SHP77 treated with DMSO at 0.1 percent for 48 hours (cell line): ENCODE data around the gene MOG.
"Not testable (repeated sequence)": the region's sequence is repeated elsewhere in the genome, so short reads cannot be mapped to it uniquely, and the experiment has no call there.

ENCODE experiments used
- DNase-seq: peaks from one replicate; lab custom pipeline; 2025; lab: John Stamatoyannopoulos, UW

The MOG gene

DNA sequence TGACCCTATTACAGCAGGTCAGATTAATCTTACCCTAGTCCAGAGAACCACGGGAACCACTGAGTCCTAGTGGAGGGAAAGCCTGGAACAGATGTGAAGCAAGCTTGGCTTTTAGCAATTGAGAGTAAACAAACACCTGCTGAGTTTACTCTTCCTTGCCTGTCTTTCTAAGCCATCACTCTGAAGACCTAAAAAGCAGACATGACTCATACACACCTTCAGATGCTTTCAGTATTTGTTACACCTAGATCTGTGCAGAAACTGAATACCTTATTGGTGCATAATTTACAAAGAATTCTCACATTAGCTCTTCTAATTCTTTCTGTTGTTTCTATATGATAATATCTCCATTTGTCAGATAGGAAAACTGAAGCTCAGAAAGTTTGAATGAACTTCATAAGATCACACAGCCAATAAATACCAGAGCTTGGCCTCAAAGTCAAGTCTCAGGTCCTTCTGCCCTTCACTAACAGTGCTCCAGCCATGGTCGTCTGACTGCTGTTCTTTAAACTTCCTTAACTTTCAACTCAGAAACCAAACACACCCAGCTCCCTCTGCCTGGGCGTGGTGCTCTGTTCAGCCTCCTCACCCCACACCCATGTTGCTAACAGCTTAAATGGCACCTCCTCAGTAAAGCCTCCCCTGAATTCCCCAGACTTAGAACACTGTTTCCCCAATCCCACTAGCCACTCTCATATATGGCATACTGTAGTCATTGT lies 15.3 kb upstream of the MOG start:
- DNase-seq = no peak

DNA sequence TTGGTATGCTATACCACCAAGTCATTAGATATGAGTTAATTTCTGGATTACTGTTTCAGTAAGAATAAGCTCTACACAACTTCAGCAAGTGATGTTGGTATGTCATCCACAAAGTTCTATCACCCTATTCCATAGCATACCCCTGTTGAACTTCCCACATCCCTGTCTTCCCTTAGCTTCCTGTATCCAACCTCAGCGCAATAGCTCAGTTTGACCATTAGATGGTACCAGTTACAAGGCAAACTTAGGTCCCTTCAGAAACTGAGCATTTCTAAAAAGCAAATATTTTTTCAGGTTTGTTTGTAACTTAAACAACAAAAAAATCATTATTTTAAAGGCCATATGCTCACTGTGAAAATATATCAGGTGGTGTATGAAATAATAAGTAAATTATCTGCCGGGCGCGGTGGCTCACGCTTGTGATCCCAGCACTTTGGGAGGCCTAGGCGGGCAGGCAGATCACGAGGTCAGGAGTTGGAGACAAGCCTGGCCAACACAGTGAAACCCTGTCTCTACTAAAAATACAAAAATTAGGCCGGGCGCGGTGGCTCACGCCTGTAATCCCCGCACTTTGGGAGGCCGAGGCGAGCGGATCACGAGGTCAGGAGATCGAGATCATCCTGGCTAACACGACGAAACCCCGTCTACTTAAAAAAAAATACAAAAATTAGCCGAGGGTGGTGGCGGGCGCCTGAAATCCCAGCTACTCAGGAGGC lies 8.8 kb upstream of the MOG start:
- DNase-seq = peak; percentile 34

DNA sequence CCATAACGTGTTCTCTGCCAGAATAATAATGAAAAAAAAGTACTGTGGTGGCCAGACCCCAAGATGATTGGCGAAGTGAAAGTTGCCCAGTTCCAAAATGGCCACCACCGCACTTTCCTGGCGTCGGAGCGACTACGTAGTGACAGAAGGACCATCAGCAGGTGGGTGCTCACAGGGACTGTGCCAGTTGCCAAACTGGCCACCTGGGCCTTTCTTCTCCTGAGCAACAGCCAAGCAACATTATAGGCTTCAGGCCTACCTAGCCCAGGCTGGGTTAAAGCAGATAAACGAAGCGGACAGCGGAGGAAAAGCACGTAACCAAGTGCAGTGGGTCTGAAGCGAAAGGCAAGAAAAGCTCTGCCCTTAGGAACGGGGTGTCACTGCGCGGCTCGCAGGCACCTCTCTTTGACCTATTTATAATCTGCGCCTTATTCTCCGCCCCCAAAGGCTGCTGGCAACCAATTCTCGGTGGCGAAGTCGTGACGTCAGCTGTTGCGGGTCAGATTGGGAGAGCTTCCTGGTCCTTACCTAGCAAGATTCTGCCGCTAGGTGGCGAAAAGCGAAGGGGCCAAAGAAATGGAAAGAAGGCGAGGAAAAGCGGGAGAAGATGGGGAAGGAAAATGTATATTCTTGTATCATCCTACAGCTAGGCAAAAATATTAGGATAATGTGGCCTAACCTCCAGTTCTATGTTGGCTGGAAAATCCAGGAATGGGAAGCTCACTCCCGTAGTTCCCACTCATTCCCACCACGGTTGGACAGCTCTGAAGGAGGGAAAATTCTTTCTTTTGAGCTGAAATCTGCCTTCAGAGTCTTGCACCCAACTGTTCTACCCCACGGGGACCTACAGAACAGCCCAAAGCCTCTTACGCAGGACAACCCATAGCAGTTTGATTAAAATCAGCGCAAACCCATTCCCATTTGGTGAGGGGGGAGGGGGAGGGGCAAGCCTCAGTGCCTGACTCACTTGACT lies 6.9 kb upstream of the MOG start:
- DNase-seq = peak; percentile 92

DNA sequence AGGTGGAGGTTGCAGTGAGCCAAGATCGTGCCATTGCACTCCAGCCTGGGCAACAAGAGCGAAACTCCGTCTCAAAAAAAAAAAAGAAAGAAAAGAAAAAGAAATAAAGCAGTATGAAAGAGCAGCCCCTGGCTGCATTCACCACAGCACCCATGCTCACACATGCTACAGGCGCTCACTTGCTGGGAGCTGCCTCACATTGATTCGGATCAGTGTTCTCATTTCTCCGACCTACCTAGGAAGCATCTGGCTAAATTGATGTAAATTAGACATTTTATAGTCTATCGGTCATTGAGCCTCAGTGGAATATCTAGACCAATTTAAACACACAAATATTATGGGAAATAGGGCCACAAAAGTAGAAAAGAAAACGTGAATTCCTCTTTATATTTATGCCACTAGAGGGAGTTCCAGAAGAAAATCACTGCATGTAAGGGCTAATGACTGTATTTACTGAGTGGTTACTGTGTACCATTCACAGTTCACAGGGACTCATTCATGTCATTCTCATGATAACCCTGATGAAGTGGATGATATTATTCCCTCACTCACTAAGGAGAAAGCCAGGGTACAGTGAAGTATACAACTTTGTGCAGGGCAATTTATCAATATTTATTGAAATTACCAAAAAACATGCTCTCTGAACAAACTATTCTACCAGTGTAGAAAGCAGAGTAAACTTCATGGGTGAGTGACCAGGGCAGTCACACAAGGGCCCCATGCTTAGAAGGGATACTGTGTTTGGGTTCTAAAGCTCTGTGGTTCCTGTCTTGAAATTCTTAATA lies 5.3 kb upstream of the MOG start:
- peak; percentile 45 for DNase-seq

DNA sequence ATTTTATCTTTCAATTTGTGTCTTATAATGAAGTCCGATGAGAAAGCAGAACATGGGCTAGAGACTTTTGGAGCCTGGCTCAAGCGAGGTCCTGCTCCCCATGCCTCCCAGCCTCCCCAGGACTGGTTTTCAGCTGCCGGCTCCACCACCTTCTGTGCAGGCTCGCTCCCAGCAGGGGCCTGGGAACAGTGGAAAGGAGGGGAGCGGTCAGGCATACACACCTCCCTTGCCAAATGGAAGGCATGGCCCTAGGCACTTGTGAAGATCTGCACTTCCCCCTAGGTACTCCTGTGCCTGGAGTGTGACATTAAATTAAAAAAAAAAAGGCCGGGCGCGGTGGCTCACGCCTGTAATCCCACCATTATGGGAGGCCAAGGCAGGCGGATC lies 4.7 kb upstream of the MOG start:
- no peak for DNase-seq

DNA sequence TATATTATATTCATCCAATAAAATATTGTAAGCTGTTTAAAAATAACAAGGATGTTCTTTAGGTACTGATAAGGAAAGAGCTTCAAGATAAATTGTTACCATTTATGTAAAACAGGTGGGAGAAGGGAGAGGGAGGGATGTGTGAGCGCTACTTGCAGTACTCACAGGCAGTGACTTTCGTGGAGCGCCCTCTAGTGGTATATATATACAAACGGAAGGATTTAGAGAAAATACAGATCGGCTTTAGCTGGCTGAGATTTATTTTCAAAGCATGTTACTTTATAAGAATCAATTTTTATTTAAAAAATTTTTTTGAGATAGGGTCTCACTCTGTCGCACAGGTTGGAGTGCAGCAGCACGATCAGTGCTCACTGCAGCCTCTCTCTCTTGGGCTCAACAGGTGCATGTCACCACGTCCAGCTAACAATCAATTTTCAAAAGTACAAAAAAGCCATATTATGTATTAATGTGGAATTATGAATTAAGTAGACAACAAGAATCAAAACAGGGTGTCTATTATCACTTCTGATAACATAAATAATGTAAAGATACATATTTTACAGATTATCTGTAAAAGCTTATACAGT lies 3.3 kb upstream of the MOG start:
- peak; percentile 68 for DNase-seq

DNA sequence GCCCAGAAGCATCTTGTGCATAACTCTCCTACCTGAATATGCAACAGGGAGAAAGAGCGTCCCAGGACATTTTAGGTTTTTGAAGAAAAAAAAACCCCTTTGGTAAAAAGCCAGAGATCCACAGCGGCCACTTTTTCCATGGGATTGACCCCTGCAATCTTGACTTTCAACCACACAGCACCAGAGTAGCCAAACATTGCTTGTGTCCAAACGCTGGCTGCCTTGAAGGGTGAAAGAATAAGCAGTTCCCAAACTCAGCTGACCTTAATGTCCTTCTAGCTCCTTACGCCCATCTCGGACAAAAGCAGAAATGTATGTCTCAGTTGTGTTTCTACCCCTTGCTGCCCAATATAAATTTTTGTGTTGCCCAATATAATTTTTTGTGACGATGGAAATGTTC lies 1.2 kb upstream of the MOG start:
- DNase-seq = no peak

DNA sequence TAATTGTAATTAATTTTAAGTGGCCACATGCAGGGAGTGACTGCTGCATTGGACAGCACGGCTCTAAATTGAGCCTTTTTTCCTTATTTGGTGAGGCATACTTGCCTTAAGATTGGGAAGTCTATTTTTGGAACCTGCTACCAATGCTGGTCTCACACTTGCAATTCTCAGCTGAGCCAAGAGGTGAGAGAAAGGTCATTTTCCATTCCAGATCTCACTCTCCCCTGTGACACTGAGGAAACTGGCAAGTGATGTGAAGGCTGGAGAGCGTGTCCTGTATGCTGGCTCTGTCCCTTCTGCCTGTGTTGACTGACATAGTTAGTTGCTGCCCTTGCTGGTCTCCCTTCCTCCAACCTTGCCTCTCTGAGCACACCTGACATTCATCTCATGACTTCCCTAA lies 735 bp upstream of the MOG start:
- no peak for DNase-seq

DNA sequence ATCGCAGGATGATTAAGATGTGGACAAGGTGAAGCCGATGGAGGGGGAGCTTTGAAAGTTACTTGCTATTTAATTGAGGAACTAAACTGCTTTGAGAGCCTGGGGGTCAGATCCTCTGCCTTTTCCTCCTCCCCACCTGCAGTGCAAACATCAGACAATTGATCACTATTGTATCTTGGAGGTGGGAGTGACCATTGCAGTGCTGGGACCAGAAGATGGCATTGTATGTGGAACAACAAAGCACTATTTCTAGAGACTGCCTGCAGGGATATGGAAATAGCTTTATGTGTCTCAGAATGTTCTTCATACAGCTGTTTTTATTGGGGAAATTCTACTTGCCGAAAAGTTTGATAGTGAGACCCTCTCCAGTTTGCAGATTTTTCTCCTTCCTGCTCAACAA lies 4.2 kb downstream of the MOG start:
- DNase-seq = no peak

DNA sequence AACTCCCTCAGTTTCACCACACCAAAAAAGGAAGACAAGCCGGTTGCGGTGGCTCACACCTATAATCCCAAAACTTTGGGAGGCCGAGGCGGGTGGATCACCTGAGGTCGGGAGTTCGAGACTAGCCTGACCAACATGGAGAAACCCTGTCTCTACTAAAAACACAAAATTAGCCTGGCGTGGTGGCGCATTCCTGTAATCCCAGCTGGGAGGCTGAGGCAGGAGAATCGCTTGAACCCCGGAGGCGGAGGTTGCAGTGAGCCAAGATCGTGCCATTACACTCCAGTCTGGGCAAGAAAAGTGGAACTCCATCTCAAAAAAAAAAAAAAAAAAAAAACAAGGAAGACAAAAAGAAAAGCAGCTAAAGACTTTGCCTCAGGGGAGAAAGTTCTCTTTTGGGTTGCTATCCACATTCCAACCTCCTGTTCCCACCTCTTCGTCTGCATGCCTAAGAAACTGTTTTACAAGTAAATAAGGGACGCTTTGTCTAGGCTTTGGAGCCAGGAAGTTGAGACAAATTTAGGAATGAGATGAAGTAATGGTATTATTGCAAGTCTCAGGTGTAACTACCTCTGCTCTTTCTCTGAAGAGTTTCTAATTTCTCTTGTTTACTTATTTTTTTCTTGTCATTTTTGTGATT lies 4.7 kb downstream of the MOG start:
- not testable (repeated sequence) for DNase-seq

DNA sequence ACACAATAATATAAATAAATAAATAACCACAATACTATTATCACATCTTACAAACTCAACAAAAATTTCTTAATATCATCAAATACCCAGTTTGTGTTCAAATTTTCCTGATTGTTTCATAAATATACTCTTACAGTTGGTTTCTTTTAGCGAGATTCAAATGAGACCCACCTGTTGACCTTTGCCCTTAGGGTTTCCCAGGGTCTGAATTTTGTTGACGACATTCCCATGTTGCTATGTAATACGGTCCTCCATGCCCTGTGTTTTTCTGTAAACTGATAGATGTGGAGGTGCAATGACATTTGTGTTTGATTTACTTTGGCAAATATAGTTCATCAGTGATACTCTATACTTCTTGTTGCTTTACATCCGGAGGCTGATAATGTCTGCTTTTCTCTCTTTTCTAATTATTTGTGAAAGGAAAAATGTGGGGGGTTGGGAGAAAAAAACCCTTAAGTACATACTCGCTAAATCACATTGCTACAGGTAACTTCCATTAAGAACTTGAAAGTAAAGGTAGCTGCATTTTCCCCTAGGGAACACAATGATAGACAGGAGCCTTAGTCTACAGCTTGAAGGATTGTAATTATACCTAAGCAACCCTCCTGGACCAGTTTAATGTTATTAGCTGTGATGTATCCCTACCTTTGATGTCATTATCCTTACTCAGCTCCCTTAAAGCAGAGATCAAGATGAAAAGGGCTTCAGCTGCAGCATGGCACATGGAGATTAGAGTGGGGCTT lies 6.6 kb downstream of the MOG start:
- DNase-seq = no peak

DNA sequence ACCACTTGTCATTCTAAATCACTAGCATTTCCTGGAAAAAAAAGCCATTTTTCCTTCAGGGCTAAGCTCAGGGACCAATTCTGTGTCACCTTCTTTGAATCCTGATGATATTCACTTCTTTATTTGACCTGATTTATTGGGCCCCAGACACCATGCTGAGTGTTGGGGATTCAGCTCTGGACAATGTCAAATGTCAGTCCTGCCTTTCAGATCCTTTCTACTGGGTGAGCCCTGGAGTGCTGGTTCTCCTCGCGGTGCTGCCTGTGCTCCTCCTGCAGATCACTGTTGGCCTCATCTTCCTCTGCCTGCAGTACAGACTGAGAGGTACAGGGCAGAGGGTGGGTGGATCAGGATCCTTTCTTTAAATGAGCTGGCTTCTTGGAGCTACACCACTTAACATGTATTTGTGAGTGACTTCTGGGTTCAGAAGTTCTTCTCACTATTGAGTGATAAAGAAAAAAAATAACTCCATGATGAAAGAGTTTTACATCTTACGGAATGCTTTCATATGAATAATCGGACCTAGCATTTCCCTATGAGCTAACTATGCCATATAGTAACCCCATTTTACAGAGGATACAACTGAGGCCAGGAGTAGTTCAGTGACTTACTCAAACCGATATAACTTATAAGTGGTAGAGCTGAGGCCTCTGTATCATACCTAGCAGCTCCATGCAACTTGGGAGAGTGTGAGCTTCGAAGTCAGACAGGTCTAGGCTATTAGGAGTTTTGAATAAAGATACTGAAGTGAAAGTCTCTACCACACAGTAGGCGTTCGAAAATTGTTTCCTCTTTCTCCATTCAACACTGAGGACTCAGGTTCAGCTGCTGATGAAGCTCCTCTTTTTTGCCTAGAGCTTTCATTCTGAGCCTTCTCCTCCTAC lies 9.3 kb downstream of the MOG start:
- DNase-seq = no peak

DNA sequence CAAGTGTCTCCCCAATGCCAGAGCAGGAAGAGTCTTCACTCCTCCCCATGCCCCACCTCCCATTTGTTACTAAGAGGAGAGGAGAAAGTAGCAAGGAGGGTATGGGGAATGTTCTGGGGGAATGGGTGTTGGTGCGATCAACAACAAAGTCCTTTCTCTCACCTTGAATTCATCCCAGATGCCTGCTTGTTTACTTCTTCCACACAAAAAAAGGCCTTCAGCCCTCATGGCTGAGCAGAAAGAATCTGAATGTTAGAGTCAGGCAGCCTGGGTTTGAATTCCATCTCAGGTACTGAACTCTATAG lies 9.9 kb downstream of the MOG start:
- DNase-seq = no peak

DNA sequence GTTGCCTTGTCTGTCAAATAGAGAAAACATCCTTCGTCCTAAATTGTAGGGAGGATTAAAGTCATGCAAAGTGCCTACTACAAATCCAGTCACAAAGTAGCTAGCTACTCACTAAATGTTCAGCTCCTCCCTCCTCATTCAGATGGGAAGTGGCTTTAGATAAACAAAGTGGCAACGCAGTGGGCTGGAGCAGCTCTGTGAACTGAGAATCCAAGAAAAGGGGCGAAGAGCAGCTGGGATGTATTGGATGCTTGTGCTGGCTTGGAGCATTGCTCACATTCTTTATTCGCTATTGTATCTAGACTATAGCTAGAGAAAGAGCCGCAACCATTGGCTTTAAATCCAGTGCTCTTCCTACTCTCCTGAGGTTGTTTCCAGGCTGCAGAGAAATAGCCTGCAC lies 10.3 kb downstream of the MOG start:
- DNase-seq = no peak

DNA sequence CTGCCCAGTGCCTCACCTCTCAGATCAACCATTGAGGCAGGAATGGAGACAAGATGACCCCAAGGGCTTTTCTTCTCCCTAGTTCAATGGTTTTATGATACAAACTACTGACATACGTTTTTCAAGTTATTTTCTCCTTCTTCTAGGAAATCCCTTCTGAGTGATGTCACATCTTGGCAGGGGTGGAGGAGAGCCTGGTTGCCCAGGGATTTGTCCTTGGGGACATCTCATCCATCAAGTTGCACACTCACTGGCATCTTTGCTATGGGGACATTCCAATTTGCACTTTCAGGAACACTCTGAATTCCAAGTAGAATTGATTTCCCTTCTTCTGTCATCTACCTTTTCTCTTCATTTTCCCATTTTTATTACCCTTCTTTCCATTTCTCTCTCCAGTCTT lies 14.1 kb downstream of the MOG start:
- no peak for DNase-seq

DNA sequence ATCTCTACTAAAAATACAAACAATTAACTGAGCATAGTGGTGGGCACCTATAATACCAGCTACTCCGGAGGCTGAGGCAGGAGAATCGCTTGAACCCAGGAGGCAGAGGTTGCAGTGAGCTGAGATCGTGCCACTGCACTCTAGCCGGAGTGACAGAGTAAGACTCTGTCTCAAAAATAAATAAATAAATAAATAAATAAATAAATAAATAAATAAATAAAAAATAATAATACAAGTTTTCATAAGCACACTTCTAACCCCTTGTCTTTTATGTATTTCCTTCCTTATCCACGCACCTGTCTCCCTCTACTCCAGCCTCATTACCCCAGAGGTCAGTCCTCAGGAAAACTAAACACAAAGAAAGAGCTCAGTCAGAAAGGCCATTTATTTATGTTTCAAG lies 15.2 kb downstream of the MOG start:
- not testable (repeated sequence) for DNase-seq

DNA sequence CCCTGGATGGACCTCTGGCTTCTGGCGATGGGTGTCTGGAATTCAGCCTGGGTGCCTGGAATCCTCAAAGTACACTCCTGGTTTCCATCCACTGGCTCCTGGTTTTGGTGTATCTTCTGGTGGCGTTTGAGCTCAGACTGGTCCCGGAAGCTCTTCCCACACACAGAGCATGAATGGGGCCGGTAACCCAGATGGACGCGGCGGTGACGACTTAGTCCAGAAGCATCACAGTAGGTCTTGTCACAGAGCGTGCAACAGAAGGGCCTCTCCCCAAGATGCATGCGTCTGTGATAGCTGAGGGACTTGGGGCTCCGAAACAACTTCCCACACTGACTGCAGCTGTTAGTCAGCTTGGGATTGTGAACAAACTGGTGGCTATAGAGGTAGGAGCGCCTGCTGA lies 16.3 kb downstream of the MOG start:
- no peak for DNase-seq

DNA sequence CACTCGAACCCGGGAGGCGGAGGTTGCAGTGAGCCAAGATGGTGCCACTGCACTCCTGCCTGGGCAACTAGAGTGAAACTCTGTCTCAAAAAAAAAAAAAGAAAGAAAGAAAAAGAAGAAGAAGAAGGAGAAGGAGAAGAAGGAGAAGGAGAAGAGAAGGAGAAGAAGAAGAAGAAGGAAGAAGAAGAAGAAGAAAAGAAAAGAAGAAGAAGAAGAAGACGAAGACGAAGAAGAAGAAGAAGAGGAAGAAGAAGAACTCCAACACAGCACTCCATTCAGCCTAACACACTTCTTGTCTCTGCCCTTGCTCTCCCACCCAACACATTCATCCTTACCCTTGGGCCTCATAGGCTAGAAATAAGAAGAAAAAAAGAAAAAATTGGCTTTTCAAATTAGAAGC lies 17.1 kb downstream of the MOG start:
- no peak for DNase-seq

DNA sequence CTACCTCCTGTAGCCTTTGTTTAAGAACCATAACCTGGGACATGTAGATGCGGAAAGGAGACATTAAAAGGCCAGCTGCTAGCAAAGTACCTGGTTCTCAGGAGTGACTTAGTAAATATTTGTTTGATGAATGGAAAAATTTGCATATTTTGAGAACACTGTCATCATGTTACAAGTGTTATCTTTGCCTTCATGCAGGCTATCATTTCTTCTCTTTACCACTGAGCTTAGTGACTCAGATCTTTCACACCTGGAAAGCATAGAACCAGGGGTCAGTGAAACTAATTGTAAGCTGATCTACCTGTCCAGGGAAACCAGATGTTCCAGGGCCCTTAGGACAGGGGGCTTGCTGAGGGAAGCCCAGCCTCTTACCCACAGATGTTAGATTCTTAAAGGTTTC lies 18.7 kb downstream of the MOG start:
- no peak for DNase-seq
